Fibroblast of skin of back (primary cell): Measurements from ENCODE around the gene BNIP2.

ENCODE experiments used
- DNase-seq: peaks from one replicate; pipeline ENCODE4 v3.0.0-alpha.2; 2013

BNIP2 gene

DNA sequence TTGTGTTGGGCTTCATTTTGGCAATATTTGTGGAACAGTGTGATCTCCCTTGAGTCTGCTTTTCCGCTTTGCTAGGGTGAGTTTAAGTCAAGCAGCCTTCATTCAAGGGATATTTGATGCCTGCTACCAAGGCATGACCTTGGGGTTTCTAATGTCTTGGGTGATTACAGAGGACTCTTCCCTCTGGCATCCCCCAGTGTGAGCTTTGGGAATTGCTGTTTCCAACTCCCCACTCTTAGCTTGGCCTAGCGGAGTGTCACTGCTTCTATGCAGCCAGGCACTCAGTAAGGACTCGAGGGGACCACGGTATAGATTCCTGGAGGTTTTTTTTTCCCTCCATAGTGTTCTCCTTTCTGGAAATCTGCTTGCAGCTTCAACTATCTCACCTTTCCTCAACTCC is 56.4 kb downstream of the BNIP2 start:
- DNase-seq: no peak

DNA sequence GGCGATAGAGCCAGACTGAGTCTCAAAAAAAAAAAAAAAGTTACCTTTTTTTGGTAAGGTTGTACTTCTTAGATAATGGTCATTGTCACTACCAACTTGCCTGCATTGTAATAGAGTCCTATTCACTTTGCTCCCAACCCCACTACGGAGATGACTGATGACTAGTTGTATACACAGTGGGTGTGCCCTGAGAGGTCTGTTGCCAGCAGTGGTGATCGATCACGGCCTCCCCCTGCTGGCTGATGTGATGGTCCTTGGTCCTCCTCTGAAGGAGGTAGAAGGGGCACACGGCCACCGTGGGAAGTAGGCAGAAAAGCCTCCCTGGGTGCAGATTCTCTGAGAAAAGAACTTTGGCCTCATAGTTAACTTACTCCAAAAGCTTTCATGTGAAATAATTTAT is 66.8 kb downstream of the BNIP2 start:
- DNase-seq: peak; percentile 58

DNA sequence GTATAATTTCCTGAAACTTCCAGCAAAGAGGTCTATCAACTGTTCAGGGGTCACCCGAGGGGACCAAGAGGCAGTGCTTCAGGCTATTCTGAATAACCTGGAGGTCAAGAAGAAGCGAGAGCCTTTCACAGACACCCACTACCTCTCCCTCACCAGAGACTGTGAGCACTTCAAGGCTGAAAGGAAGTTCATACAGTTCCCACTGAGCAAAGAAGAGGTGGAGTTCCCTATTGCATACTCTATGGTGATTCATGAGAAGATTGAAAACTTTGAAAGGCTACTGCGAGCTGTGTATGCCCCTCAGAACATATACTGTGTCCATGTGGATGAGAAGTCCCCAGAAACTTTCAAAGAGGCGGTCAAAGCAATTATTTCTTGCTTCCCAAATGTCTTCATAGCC is 70.7 kb downstream of the BNIP2 start:
- no peak for DNase-seq

DNA sequence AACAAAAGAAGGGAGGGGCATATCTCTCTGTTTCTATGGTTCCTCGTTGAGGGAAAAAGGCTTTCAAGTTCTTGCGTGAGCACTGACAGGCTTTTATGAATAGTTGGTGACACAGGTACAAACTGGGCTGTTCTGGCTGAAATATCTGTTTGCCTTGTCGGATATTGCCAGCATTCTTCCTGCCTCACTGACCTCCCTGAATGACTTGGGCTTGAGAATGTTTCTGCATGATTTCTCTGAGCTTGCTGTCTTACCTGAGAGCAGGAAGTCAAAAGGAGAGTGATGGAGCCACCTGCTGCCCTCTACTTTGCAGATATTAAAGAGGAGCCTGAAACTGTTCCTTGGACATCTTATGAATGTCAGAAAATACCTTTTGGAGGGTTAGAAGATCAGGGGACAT is 72.7 kb downstream of the BNIP2 start:
- DNase-seq: no peak

DNA sequence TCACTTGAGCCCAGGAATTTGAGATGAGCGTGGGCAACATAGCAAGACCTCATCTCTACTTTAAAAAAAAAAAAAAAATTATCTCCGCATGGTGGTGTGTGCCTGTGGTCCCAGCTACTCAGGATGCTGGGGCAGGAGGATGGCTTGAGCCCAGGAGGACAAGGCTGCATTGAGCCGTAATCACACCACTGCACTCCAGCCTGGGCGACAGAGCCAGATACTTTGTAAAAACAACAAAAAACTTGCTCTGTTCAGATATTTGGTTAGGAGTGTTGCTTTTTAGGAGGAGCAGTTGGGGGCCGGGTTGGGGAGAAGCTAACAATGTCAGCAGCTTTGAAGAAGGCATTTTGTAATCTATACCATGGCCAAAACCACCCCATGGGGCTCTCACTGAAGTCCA is 73.5 kb downstream of the BNIP2 start:
- no peak for DNase-seq

DNA sequence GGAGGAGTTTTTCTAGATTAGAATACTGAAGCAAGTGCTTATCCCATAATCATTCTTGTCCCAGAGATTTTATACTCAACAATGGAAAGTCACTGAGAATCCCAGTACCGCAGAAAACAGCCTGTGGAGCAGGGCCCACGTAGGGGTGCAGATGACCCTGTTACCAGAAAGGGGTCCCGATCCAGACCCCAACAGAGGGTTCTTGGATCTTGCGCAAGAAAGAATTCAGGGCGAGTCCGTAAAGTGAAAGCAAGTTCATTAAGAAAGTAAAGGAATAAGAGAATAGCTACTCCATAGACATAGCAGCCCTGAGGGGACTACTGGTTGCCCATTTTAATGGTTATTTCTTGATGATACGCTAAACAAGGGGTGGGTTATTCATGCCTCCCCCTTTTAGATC is 75.0 kb downstream of the BNIP2 start:
- no peak for DNase-seq

DNA sequence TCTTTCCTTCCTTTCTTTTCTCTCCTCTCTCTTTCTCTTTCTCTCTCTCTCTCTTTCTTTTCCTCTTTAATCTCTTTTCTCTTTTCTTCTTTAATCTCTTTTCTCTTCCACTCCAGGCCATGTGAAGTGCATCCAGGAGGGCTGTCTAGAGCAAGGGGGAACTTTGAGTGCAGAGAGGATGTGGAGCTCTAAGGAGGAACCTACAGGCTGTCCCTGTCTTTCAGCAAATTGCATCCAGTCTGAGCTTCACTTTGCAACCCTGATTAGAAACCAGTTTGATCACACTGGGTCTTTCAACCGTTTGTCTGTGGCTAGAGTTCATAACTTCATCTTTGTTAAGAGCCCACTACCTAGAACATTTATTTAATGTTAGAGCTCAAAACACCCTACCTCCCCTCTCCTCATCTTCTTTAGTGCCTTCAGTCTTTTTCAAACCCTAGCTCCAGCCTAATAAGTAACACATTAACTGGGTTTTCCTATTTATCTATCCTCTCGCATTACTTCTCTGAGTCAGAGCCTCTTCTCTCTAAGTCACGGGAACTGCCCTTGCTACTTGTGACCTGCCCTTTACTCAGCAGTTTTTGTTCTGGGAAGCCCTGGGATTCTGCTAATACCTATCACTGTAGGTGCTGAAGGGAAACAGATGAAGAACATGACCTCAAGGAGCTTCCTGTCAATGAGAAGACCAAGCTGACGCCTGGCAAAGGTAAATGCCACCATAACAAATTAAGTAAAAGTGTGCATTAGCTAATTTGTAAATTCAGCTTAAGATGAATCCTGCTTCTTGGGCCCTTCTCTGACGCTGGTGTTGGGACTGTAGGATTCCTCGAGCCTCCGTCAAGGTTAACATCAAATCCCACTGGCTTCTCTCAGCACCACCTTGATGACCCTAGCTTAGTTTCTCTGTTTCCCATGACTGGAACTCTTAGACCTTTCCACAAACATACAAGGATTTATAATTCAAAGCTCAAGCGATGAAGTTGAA is 77.6 kb downstream of the BNIP2 start, which contains the start of gene GCNT3:
GCNT3 (plus strand) TSS at position 508 of the 985 bp plus-strand sequence. CDS start 6,456 bp downstream, outside the sequence.
- peak; percentile 29 for DNase-seq

DNA sequence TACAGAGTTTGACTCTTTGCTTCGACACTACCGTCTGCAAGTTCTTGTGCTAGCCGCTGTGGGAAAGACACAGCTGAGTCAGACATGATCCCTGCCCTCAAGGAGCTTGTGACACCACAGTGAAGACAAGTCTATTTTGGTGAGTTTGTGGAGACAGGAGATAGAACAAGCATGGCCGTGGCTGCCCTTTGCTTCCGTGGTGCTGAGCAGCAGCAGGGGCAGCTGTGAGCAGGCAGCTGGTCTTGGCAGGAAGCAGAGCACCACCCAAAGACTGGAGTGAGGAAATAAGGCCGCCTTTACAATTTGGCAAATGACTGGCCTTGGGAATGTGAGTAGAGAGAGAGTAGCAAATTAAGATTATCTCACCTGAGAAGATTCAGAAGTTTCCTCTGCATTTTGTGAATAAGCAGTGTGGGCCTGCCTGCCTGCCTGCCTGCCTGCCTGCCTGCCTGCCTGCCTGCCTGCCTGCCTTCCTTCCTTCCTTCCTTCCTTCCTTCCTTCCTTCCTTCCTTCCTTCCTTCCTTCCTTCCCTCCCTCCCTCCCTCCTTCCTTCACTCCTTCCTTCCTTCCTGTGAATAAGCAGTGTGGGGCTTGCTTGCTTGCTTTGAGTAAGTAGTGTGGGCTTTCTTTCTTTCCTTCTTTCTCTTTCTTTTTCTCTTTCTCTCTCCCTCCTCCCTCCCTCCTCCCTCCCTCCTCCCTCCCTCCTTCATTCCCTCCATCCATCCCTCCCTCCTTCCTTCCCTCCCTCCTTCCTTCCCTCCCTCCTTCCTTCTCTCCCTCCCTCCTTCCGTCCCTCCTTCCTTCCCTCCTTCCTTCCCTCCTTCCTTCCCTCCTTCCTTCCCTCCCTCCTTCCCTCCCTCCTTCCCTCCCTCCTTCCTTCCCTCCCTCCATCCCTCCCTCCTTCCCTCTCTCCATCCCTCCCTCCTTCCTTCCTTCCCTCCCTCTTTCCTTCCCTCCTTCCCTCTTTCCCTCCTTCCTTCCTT is 79.1 kb downstream of the BNIP2 start:
- DNase-seq: no peak
